HG03196 (cell line): ENCODE data around the gene DHRS4L2.
"Not testable (repeated sequence)": the region's sequence is repeated elsewhere in the genome, so short reads cannot be mapped to it uniquely, and the experiment has no call there.

Source experiments
- ATAC-seq: cut with Tn5 transposase; IDR thresholded peaks from one replicate; pipeline ENCODE4 v1.9.1; 2021; ENCODE audit not compliant: unreplicated experiment

The DHRS4L2 gene

DNA sequence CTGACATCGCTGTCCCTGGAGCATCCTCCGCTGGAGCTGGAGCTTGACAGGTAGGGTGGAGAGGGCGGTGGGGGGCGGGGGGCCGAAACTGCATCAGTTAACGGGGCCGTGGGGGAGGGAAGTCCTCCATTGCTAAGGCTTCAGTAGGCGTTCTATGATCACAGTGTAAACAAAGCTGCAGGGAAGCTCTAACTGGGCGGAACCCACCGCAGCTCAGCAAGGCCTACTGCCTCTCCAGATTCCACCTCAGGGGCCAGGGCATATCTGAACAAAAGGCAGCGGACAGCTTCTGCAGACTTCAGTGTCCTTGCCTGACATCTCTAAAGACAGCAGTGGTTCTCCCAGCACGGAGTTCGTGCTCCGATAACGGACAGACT is 18.5 kb upstream of the DHRS4L2 start:
- ATAC-seq = not testable (repeated sequence)

GRCh38 chr14:23973178-23973577 is 15.6 kb upstream of the DHRS4L2 start:
- not testable (repeated sequence) for ATAC-seq

GRCh38 chr14:23974041-23974440 is 14.7 kb upstream of the DHRS4L2 start:
- not testable (repeated sequence) for ATAC-seq

DNA sequence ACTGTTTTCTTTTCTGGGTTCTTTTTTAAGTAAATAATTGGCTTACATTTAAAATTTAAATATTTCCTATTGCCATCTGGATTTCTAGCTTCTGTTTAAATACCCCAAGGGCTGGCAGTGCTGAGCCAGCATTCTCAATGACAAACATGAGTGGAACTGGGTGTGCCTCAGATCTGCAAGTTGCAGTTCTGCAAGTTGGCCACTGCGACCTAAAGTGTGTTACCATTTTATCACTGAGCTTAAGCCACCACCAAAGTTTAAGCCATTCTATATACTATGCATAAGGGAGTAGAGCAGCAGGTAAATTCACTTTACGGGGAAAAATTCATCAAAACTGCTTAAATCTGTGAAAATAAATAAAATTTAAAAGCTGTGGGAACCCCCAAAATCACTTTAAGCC is 11.5 kb upstream of the DHRS4L2 start:
- ATAC-seq = not testable (repeated sequence)

DNA sequence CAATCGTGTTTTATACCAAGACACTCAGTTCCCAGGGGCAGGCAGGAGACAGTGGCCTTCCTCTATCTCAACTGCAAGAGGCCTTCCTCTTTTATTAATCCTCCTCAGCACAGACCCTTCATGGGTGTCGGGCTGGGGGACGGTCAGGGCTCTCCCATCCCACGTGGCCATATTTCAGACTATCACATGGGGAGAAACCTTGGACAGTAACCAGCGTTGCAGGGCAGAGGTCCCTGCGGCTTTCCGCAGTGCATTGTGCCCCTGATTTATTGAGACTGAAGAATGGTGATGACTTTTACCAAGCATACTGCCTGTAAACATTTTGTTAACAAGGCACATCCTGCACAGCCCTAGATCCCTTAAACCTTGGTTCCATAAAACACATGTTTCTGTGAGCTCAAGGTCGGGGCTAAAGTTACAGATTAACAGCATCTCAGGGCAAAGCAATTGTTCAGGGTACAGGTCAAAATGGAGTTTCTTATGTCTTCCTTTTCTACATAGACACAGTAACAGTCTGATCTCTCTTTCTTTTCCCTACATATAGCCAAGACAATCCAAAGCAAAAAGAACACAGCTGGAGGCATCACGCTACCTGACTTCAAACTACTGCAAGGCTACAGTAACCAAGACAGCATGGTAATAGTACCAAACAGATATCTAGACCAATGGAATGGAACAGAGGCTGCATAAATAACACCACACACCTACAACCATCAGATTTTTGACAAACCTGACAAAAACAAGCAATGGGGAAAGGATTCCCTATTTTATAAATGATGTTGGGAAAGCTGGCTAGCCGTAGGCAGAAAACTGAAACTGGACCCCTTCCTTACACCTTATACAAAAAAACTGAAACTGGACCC is 6.5 kb upstream of the DHRS4L2 start:
- ATAC-seq = not testable (repeated sequence)

GRCh38 chr14:23984891-23985602 is 3.7 kb upstream of the DHRS4L2 start:
- ATAC-seq = no peak

GRCh38 chr14:23988223-23988606 is 514 bp upstream of the DHRS4L2 start:
- ATAC-seq = peak; percentile 4

DNA sequence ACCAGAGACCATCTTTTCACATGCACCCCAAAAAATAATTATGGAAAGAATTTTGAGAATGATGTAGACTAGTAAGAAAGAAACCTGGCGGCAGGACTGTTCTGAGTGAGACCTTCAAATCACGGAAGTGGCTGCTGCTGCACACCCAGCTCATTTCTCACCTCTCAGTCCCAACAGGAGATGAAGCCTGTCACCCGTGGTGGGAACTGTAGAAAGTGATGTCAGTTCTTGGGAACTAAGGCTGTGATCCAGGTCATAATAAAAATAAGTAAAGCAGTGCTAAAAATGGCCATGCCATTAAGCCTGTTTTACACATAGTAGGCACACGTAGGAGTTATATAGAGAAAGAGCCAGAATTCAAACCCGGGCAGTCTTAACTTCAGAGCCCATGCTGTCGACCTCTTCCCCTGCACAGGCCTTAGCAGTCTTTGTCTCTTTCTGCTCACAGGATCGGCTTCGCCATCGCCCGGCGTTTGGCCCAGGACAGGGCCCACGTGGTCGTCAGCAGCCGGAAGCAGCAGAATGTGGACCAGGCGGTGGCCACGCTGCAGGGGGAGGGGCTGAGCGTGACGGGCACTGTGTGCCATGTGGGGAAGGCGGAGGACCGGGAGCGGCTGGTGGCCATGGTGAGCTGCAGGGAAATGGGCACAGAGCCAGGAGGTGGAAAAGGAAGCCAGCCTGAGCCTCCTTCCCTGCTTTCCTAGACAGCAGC is 1.2 kb downstream of the DHRS4L2 start:
- ATAC-seq = not testable (repeated sequence)

GRCh38 chr14:23990961-23991360 is 2.2 kb downstream of the DHRS4L2 start:
- ATAC-seq = not testable (repeated sequence)

DNA sequence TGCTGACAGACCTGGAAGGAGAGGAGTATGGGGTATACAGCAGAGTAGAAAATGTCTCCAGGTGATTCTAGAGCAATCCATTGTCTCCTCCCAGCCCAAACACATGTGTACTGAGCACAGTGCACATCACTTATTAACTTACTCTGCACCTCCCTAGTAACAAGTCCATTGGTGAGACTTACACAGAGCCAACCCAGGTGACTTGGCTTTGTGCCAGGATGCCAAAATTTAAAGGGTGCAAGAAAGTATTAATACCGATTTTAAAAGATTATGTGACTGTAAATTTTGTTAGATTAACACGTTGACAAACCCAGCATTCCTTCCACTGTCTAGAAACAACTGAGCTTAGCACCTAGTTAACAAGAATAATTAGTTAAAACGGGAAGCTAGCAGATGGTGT is 4.3 kb downstream of the DHRS4L2 start:
- ATAC-seq = not testable (repeated sequence)

GRCh38 chr14:23996009-23996408 is 7.3 kb downstream of the DHRS4L2 start:
- not testable (repeated sequence) for ATAC-seq

GRCh38 chr14:23996825-23997224 is 8.1 kb downstream of the DHRS4L2 start:
- ATAC-seq = not testable (repeated sequence)

DNA sequence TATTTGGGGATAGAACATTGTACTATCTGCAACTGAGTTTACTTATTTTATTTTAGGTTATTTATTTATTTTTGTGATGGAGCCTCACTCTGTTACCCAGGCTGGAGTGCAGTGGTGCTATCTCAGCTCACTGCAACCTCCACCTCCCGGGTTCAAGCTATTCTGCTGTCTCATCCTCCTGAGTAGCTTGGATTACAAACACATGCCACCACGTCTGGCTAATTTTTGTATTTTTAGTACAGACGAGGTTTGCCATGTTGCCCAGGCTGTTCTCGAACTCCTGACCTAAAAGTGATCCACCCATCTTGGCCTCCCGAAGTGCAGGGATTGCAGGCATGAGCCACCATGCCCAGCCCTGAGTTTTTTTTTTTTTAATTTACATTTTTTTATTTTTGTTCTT is 10.9 kb downstream of the DHRS4L2 start:
- ATAC-seq = not testable (repeated sequence)

GRCh38 chr14:24001078-24001477 is 12.3 kb downstream of the DHRS4L2 start:
- ATAC-seq = not testable (repeated sequence)

DNA sequence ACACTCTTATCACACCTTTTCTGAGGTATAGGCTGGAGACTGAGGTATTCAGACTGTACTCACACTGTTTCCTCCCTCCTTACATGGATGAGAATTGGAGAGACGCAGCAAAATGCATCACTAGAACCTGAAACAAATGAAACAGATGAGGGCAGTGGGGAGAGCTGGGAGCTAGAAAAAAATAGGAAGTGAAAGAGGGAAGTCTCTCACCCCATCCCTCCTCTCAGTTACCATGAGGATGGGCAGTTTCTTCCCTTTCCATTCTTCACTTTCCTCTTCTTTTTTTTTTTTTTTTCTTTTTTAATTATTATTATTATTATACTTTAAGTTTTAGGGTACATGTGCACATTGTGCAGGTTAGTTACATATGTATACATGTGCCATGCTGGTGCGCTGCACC is 12.9 kb downstream of the DHRS4L2 start:
- ATAC-seq = not testable (repeated sequence)

DNA sequence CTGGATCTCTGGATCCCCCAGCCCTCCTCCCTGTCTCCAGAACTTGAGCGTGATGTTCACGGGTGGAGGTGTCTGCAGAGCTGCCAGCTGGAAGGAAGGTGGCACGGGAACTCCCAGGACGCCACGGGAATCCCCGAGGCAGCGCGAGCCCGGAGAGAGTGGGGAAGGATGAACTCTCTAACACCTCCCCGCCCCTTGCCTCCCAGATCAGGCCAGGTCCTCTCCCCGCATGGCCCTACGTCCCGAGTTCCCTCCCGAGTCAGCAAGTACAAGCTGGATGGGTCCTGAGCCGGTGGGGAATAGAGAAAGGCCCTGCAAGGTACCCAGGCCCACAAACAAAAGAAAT is 17.7 kb downstream of the DHRS4L2 start:
- peak; percentile 26 for ATAC-seq

GRCh38 chr14:24006817-24007652 is 18.3 kb downstream of the DHRS4L2 start:
- peak; percentile 59 for ATAC-seq

DNA sequence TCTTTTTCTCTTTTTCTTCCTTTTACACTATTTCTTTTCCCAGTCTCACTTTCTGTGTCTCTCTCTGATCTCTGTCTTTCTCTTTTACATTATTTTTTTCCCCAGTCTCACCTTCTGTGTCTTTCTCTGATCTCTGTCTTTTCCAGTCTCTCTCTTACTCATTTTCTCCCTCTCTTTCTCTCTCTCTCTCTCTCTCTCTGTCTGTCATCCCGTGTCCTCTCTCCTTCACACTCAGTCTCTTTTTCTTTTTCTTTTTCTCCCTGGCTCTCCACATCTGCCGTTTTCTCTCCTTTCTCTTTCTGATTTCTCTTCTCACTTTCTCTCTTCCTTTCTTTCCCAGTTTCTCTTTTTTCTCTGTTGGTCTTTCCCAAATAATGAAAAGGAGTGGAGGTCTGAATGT is 22.3 kb downstream of the DHRS4L2 start:
- no peak for ATAC-seq

DNA sequence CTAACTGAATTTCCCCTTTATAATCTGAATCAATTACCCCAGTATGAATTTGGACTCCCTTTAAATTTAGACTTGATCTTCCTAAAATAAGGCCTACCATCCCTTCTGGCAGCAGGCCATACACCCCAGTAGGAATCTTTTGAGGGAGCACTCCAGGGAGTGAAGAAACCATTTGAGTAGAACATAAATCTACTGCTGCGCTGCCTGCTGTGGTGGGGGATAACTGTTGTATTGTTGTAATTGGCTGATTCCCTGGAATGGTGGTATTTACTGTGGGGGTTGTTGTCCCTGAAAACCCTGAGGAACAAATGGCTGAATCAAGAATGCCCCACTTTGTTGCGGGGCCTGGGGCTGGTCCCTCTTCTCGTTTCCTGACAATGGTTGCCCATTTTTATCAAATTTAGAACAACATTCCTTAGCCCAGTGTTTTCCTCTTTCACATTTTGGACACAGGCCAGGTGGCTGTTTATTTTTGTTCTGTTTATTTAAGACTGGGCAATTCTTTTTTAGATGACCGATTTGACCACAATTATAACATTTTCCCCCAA is 24.1 kb downstream of the DHRS4L2 start:
- not testable (repeated sequence) for ATAC-seq
